Spleen (tissue), 7 donors: ENCODE data around the gene NADK2.

Experiments used
- POLR2A ChIP-seq, 3 donors: fragments of 450-650 bp; IDR thresholded peaks; one replicate each; pipeline ENCODE4 v1.5.1; 2017; ENCODE audit warnings: antibody characterized with exemption in 3 of 3, mild to moderate bottlenecking in 1 of 3
- POLR2AphosphoS5 ChIP-seq, 3 donors: sonication (generic); formaldehyde crosslinking; IDR thresholded peaks; one replicate each; pipeline ENCODE4 v1.5.1; 2017; ENCODE audit warnings: antibody characterized with exemption in 3 of 3
- TF ChIP-seq, protein P1 (sequence below), 11 experiments: fragments of 200-600 bp in 7 of 11; fragments of 450-650 bp in 4 of 11; sonication (generic) in 4 of 11; IDR thresholded peaks in 8 of 11; conservative IDR thresholded peaks in 3 of 11; 1 replicate in 7 of 11; 2 replicates in 4 of 11; pipeline versions ENCODE4 v1.4.0 to v1.8.0; 2016 to 2021; ENCODE audit warnings: antibody characterized with exemption in 11 of 11, inconsistent platforms in 4 of 11, mild to moderate bottlenecking in 1 of 11
- donor health status: DM: no; HTN: no; CAD: no; lungs with moderate emphysema.
- donor health status: DM: no; HTN: no; CAD: no.
- donor health status: DM: no; HTN: no; CAD: no.

DNA sequence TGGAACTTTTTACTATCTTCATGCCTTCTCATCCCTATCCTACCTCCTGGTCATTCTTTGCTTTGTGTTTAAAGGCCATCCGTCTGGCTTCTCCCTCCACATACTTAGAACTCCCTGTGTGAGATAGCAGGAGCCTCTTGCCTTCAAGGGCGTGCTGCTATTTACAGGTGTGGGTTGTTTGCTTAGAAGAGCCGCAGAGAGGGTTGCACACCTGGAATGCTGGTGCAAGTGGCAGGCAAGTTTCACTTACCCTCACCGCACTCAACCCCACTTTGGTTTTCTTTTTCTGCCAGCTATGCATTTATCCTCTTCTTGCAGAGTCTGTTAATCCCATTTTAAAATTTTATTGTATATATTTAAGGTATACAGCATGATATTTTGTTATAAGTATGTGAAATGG, 77.3 kb downstream of the NADK2 start:
- TF ChIP-seq POLR2AphosphoS5 (IDR thresholded peaks at IDR 0.05) (no peak), POLR2A (IDR thresholded peaks at IDR 0.05) (no peak)
- TF ChIP-seq, protein P1, sequence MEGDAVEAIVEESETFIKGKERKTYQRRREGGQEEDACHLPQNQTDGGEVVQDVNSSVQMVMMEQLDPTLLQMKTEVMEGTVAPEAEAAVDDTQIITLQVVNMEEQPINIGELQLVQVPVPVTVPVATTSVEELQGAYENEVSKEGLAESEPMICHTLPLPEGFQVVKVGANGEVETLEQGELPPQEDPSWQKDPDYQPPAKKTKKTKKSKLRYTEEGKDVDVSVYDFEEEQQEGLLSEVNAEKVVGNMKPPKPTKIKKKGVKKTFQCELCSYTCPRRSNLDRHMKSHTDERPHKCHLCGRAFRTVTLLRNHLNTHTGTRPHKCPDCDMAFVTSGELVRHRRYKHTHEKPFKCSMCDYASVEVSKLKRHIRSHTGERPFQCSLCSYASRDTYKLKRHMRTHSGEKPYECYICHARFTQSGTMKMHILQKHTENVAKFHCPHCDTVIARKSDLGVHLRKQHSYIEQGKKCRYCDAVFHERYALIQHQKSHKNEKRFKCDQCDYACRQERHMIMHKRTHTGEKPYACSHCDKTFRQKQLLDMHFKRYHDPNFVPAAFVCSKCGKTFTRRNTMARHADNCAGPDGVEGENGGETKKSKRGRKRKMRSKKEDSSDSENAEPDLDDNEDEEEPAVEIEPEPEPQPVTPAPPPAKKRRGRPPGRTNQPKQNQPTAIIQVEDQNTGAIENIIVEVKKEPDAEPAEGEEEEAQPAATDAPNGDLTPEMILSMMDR (IDR thresholded peaks at IDR 0.05 in 8 of 11, conservative IDR thresholded peaks at IDR 0.05 in 3 of 11): no peak
